RWPE2 (cell line): ENCODE data around the gene IRF2BP2.

ENCODE experiments used
- ATAC-seq: fragments of 200-7000 bp; cut with Tn5 transposase; 3 replicates; pipeline ENCODE4 v1.9.1; 2021; ENCODE audit warnings: low read depth
- DNase-seq: peaks from one replicate; pipeline ENCODE4 v3.0.0-alpha.2; 2020; ENCODE audit warnings: low spot score
- H3K27ac ChIP-seq: fragments of 450-650 bp; 2 replicates; pipeline ENCODE4 v1.5.1; 2017; ENCODE audit warnings: mild to moderate bottlenecking; ENCODE audit not compliant: poor library complexity, severe bottlenecking
- H3K27me3 ChIP-seq: fragments of 250-450 bp; sonication (Bioruptor Pico); 2 replicates; pipeline ENCODE4 v1.5.1; 2021; ENCODE audit warnings: mild to moderate bottlenecking, moderate library complexity; ENCODE audit not compliant: insufficient read depth, poor library complexity, severe bottlenecking
- H3K36me3 ChIP-seq: fragments of 250-450 bp; sonication (Bioruptor Pico); 2 replicates; pipeline ENCODE4 v1.5.1; 2020; ENCODE audit warnings: low read depth, mild to moderate bottlenecking, moderate library complexity
- H3K4me1 ChIP-seq: fragments of 250-450 bp; sonication (Bioruptor Pico); 2 replicates; pipeline ENCODE4 v1.5.1; 2021; ENCODE audit warnings: mild to moderate bottlenecking, moderate library complexity; ENCODE audit not compliant: insufficient read depth, poor library complexity, severe bottlenecking
- H3K4me3 ChIP-seq: fragments of 250-450 bp; sonication (Bioruptor Pico); 2 replicates; pipeline ENCODE4 v1.5.1; 2021; ENCODE audit warnings: mild to moderate bottlenecking, moderate library complexity; ENCODE audit not compliant: severe bottlenecking
- H3K9me3 ChIP-seq: fragments of 250-450 bp; sonication (Bioruptor Pico); 2 replicates; pipeline ENCODE4 v1.5.1; 2021; ENCODE audit warnings: mild to moderate bottlenecking, moderate library complexity; ENCODE audit not compliant: severe bottlenecking
- CTCF ChIP-seq: fragments of 450-650 bp; IDR thresholded peaks from one replicate; pipeline ENCODE4 v1.5.1; 2017; ENCODE audit warnings: mild to moderate bottlenecking, moderate library complexity; ENCODE audit not compliant: poor library complexity, severe bottlenecking

IRF2BP2 gene

GRCh38 chr1:234570329-234571120, 39.5 kb downstream of the IRF2BP2 start:
- Histone ChIP-seq H3K4me1 (no peaks in the 10 kb centered on the region), H3K27me3 (no peaks in the 10 kb centered on the region), H3K27ac (no peak overlapping the region), H3K9me3 (no peaks in the 10 kb centered on the region), H3K4me3 (no peak overlapping the region), H3K36me3 (no peaks in the 10 kb centered on the region)
- TF ChIP-seq CTCF = no peak
- no peak for ATAC-seq
- no peak for DNase-seq

GRCh38 chr1:234568345-234568744, 41.6 kb downstream of the IRF2BP2 start:
- H3K27ac ChIP-seq = no peak overlapping the region
- ATAC-seq = no peak
- TF ChIP-seq CTCF = no peak
- no peak overlapping the region for H3K4me3 ChIP-seq
- DNase-seq = no peak
- H3K27me3 ChIP-seq = no peaks in the 10 kb centered on the region
- H3K9me3 ChIP-seq = no peaks in the 10 kb centered on the region
- no peaks in the 10 kb centered on the region for H3K36me3 ChIP-seq
- peaks cover 12% of the 10 kb centered on the region for H3K4me1 ChIP-seq

- H3K9me3 ChIP-seq = no peaks in the 10 kb centered on the region
- TF ChIP-seq CTCF = no peak
- no peak for DNase-seq
- no peaks in the 10 kb centered on the region for H3K36me3 ChIP-seq
- H3K4me1 ChIP-seq = peaks cover 12% of the 10 kb centered on the region
- H3K4me3 ChIP-seq = no peak overlapping the region
- H3K27ac ChIP-seq = peak overlapping the region; percentile 83
- ATAC-seq = no peak
- no peaks in the 10 kb centered on the region for H3K27me3 ChIP-seq
Observed at GRCh38 chr1:234565132-234565531, 44.8 kb downstream of the IRF2BP2 start.

- ATAC-seq = peak; percentile 93
- Histone ChIP-seq H3K4me1 (peaks cover 12% of the 10 kb centered on the region), H3K4me3 (no peak overlapping the region), H3K27ac (peak overlapping the region; percentile 83), H3K27me3 (no peaks in the 10 kb centered on the region), H3K36me3 (no peaks in the 10 kb centered on the region), H3K9me3 (no peaks in the 10 kb centered on the region)
- TF ChIP-seq CTCF = no peak
- DNase-seq = peak; percentile 65
Observed at GRCh38 chr1:234564035-234565029, 45.6 kb downstream of the IRF2BP2 start.
